ENCODE data around the gene GPANK1. TPM values are rescaled to one million over a fixed set of nuclear protein-coding genes. Genes with fewer than 3 reads are reported as not detected.

GPANK1 gene
- total and polyA plus RNA-seq, 4 donors = 12.7 to 16.6 (median 14.5) TPM

DNA sequence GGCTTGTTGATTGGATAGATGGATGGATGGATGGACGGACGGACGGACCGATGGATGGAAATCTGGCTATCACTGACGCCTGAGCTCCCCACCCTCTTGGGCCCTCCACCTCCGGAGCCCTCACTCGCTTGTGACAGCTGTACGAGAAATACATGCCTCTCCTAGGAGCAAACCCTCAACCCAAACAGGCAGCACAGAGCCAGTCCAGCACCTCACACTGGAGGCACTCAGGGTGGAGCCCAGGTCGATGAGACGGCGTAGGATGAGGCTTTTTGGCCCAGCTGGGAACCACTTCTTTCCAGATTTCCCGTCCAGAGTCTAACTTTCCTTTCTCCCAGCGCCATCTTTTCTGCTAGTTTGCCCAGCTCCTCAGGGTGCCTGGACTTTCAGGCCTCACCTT lies 18.8 kb upstream of the GPANK1 start:
- DNase-seq (peak in 2 of 3 donors; percentile 13 to 18), ATAC-seq (ENCODE audit: insufficient read depth, low FRiP score) (no peak)
- Histone ChIP-seq H3K27ac (ENCODE audit: low read depth in 1 of 2, low read length in 1 of 2) (no peak overlapping the region), H3K4me1 (ENCODE audit: control insufficient read depth in 5 of 5, insufficient read depth in 5 of 5, low read length in 5 of 5) (peaks cover 0 to 23% (median 4%) of the 10 kb centered on the region in 5 donors), H3K36me3 (ENCODE audit: control insufficient read depth in 4 of 4, insufficient read depth in 4 of 4, low read length in 4 of 4) (peaks cover 7 to 18% (median 13%) of the 10 kb centered on the region in 4 donors), H3K9me3 (ENCODE audit: control insufficient read depth in 4 of 4, insufficient read depth in 3 of 4, low read length in 3 of 4) (no peaks in the 10 kb centered on the region), H3K4me3 (no peak overlapping the region), H3K27me3 (ENCODE audit: control insufficient read depth in 3 of 3, insufficient read depth in 3 of 3, low read length in 2 of 3) (no peaks in the 10 kb centered on the region), H3K9ac (ENCODE audit: insufficient read depth in 1 of 2, low read length in 2 of 2) (peak overlapping the region in 1 of 2 donors; percentile 28)
- WGBS, 2 donors = 81 to 90% methylated on average over 13 of the region's 13 CpGs
- TF ChIP-seq, protein P1, sequence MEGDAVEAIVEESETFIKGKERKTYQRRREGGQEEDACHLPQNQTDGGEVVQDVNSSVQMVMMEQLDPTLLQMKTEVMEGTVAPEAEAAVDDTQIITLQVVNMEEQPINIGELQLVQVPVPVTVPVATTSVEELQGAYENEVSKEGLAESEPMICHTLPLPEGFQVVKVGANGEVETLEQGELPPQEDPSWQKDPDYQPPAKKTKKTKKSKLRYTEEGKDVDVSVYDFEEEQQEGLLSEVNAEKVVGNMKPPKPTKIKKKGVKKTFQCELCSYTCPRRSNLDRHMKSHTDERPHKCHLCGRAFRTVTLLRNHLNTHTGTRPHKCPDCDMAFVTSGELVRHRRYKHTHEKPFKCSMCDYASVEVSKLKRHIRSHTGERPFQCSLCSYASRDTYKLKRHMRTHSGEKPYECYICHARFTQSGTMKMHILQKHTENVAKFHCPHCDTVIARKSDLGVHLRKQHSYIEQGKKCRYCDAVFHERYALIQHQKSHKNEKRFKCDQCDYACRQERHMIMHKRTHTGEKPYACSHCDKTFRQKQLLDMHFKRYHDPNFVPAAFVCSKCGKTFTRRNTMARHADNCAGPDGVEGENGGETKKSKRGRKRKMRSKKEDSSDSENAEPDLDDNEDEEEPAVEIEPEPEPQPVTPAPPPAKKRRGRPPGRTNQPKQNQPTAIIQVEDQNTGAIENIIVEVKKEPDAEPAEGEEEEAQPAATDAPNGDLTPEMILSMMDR (IDR thresholded peaks at IDR 0.05; ENCODE audit: control extremely low read depth, extremely low read depth) = no peak

DNA sequence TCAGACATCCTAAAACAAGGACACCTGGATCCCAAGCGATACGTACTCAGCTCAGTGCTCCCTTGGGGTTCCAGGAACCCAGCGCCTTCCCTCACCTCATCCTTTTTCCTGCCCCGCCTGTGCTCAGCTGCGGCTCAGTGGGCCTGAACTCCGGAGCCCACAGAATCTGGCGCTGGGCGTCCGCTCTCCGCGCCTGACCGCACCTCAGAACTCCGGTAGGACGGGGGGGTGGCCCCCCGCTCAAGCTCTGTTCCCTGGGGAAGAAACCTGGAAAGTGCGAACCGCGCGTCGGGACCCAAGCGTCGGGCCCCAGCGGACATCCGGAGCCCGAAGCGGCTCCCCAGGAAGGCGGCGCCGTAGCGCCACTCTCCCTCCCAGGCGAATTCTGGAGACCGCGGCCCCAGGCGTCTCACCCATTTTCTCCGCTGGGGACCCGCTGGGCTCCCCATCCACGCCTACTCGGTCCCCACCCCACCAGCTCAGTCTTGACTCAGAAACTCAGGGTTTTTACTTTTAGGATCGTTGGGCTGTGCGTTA lies 16.4 kb upstream of the GPANK1 start:
- TF ChIP-seq, protein P1 (IDR thresholded peaks at IDR 0.05; ENCODE audit: control extremely low read depth, extremely low read depth) = no peak
- ATAC-seq (ENCODE audit: insufficient read depth, low FRiP score) (peak; percentile 38), DNase-seq (peak; percentile 52 to 63 (median 58))

DNA sequence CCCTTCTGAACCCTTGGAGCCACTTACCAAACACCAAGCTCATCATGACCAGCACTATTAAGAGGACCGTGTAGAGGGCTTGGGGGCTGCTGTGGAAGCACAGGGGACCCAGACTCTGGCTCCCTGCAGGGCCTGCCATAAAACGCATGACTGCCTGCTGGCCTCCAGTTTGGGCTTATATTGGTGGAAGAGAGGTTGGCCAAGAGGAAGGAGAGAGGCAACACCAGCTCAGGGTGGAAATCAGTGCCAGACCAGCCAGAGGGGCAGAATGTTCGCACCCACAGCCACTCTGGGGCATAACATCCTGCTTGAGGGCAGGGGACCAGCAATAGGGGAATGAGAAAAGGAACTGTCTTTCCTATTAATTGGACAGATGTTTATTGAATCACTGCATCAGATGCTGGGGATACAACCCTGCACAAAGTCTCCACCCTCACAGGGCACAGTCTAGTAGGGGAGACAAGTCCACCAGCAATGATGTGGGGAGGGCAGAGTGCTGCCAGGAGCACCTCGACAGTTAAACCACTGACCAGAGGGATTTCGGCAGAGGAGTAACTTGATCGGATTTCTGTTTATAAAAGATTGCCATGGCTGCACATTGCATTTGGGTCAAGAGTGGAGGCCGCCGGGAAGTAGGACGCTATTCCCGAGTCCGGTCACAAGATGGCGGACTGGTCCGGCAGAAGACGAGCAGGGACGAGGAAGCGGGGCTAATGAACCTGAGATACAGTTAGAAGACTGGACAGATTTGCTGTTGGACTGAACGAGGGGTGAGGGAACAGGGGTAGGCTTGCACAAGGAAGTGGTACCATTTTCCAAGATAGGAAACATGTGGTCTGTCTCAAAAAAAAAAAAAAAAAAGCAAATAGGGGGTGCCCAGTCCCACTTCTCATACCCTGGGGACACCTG lies 15.7 kb upstream of the GPANK1 start, which contains the start of gene LY6G5C:
Gene LY6G5C, minus strand, starts transcription at position 842 of the 909 bp plus-strand sequence. Its CDS starts 694 bp downstream, at position 148.
- H3K9me3 ChIP-seq (ENCODE audit: control insufficient read depth in 4 of 4, insufficient read depth in 3 of 4, low read length in 3 of 4) = no peaks in the 10 kb centered on the region
- H3K27me3 ChIP-seq (ENCODE audit: control insufficient read depth in 3 of 3, insufficient read depth in 3 of 3, low read length in 2 of 3) = no peaks in the 10 kb centered on the region
- TF ChIP-seq, protein P1 (IDR thresholded peaks at IDR 0.05; ENCODE audit: control extremely low read depth, extremely low read depth) = peak; percentile 87
- H3K36me3 ChIP-seq (ENCODE audit: control insufficient read depth in 4 of 4, insufficient read depth in 4 of 4, low read length in 4 of 4) = no peaks in the 10 kb centered on the region
- DNase-seq (peak; percentile 92 to 95 (median 93)), ATAC-seq (ENCODE audit: insufficient read depth, low FRiP score) (peak; percentile 90)
- peak within 1 kb of the TSS; percentile 26 for H3K4me3 ChIP-seq
- H3K4me1 ChIP-seq (ENCODE audit: control insufficient read depth in 5 of 5, insufficient read depth in 5 of 5, low read length in 5 of 5) = peaks cover 0 to 23% (median 4%) of the 10 kb centered on the region in 5 donors
- 11 to 15% methylated on average over 17 of the region's 17 CpGs for WGBS, 2 donors
- H3K9ac ChIP-seq (ENCODE audit: insufficient read depth in 1 of 2, low read length in 2 of 2) = peak within 1 kb of the TSS; percentile 51 to 71
- peak within 1 kb of the TSS in 1 of 2 donors; percentile 86 for H3K27ac ChIP-seq (ENCODE audit: low read depth in 1 of 2, low read length in 1 of 2)

More for the DNA sequence above, 16.4 kb upstream of the GPANK1 start:
- H3K9ac ChIP-seq (ENCODE audit: insufficient read depth in 1 of 2, low read length in 2 of 2) = peak overlapping the region in 1 of 2 donors; percentile 71
- WGBS, 2 donors = 0 to 1% methylated on average over 40 of the region's 40 CpGs
- peaks cover 0 to under 1% (median under 1%) of the 10 kb centered on the region in 4 donors for H3K36me3 ChIP-seq (ENCODE audit: control insufficient read depth in 4 of 4, insufficient read depth in 4 of 4, low read length in 4 of 4)
- H3K27me3 ChIP-seq (ENCODE audit: control insufficient read depth in 3 of 3, insufficient read depth in 3 of 3, low read length in 2 of 3) = no peaks in the 10 kb centered on the region
- H3K9me3 ChIP-seq (ENCODE audit: control insufficient read depth in 4 of 4, insufficient read depth in 3 of 4, low read length in 3 of 4) = no peaks in the 10 kb centered on the region
- H3K4me3 ChIP-seq = peak overlapping the region; percentile 26
- H3K4me1 ChIP-seq (ENCODE audit: control insufficient read depth in 5 of 5, insufficient read depth in 5 of 5, low read length in 5 of 5) = peaks cover 0 to 23% (median 4%) of the 10 kb centered on the region in 5 donors
- peak overlapping the region in 1 of 2 donors; percentile 86 for H3K27ac ChIP-seq (ENCODE audit: low read depth in 1 of 2, low read length in 1 of 2)

All from lung (tissue), 12 donors.